GM12891 (cell line): ENCODE results near the gene KCMF1.

Experiments used
- DNase-seq: peaks from one replicate; pipeline ENCODE4 v3.0.0; 2011; ENCODE audit warnings: low spot score; ENCODE audit not compliant: insufficient read length
- FAIRE-seq: peaks from 2 replicates; lab custom pipeline; 2011; peaks lifted over from hg19 to GRCh38; lab: Jason Lieb, UNC
- PAX5 ChIP-seq: IDR thresholded peaks from 2 replicates; pipeline ENCODE4 v1.6.1; 2011; ENCODE audit warnings: low read length, moderate library complexity, mild to moderate bottlenecking; ENCODE audit not compliant: insufficient read depth, severe bottlenecking
- POLR2A ChIP-seq: IDR thresholded peaks from 2 replicates; pipeline ENCODE4 v1.6.1; 2011; ENCODE audit warnings: low read depth, low read length, control low read depth
- POLR2AphosphoS5 ChIP-seq: IDR thresholded peaks from 2 replicates; pipeline ENCODE4 v1.6.1; 2011; ENCODE audit warnings: low read depth, low read length, control low read depth
- POU2F2 ChIP-seq: IDR thresholded peaks from 2 replicates; pipeline ENCODE4 v1.6.1; 2011; ENCODE audit warnings: low read depth, mild to moderate bottlenecking, control low read depth, low read length, moderate library complexity
- SPI1 ChIP-seq: IDR thresholded peaks from 2 replicates; pipeline ENCODE4 v1.6.1; 2011; ENCODE audit warnings: low read depth, low read length, control low read depth
- TAF1 ChIP-seq: IDR thresholded peaks from 2 replicates; pipeline ENCODE4 v1.6.1; 2011; ENCODE audit warnings: low read depth, low read length, control low read depth

KCMF1 gene

GRCh38 chr2:84980263-84980983 lies 9.5 kb downstream of the KCMF1 start:
- FAIRE-seq (no peak), DNase-seq (no peak)

GRCh38 chr2:84986018-84986417 lies 15.1 kb downstream of the KCMF1 start:
- DNase-seq (no peak), FAIRE-seq (no peak)
- no peak for TF ChIP-seq POLR2A
- no peak for TF ChIP-seq POU2F2
- TF ChIP-seq SPI1, result no peak
- TF ChIP-seq POLR2AphosphoS5, result no peak
- TF ChIP-seq PAX5, result no peak
- TF ChIP-seq TAF1, result no peak

More at GRCh38 chr2:84980263-84980983, 9.5 kb downstream of the KCMF1 start:
- TF ChIP-seq TAF1 (no peak), SPI1 (peak; percentile 71)

- no peak for TF ChIP-seq POLR2AphosphoS5
- no peak for TF ChIP-seq POU2F2
- no peak for TF ChIP-seq TAF1
- no peak for TF ChIP-seq PAX5
- no peak for TF ChIP-seq POLR2A
- TF ChIP-seq SPI1, result no peak
- DNase-seq, result no peak
- FAIRE-seq, result no peak
These were observed 18.5 kb downstream of the KCMF1 start for GRCh38 chr2:84989422-84989821.

- TF ChIP-seq TAF1, result no peak
- no peak for TF ChIP-seq SPI1
- TF ChIP-seq PAX5, result no peak
- TF ChIP-seq POU2F2, result no peak
- TF ChIP-seq POLR2AphosphoS5, result no peak
- no peak for TF ChIP-seq POLR2A
- DNase-seq, result no peak
- FAIRE-seq, result no peak
These were observed 19.0 kb downstream of the KCMF1 start for GRCh38 chr2:84989927-84990326.

GRCh38 chr2:84991404-84992160 lies 20.6 kb downstream of the KCMF1 start:
- no peak for TF ChIP-seq SPI1
- no peak for TF ChIP-seq POU2F2
- TF ChIP-seq POLR2A, result no peak
- TF ChIP-seq POLR2AphosphoS5, result no peak
- no peak for TF ChIP-seq TAF1
- no peak for TF ChIP-seq PAX5
- FAIRE-seq, result no peak
- DNase-seq, result no peak

GRCh38 chr2:84995826-84996225 lies 24.9 kb downstream of the KCMF1 start:
- DNase-seq (no peak), FAIRE-seq (no peak)
- no peak for TF ChIP-seq POU2F2

- DNase-seq, result no peak
- no peak for FAIRE-seq
- TF ChIP-seq SPI1 (no peak), POLR2AphosphoS5 (no peak), POU2F2 (no peak), TAF1 (no peak), POLR2A (no peak), PAX5 (no peak)
These were observed 25.9 kb downstream of the KCMF1 start for GRCh38 chr2:84996909-84997308.

- FAIRE-seq (no peak), DNase-seq (no peak)
- TF ChIP-seq SPI1, result peak; percentile 29; the same call in 1 of the 2 replicates
- TF ChIP-seq POU2F2, result no peak
These were observed 28.6 kb downstream of the KCMF1 start for GRCh38 chr2:84999553-84999955.

- no peak for TF ChIP-seq POLR2A
- no peak for TF ChIP-seq SPI1
- no peak for TF ChIP-seq POLR2AphosphoS5
- TF ChIP-seq POU2F2, result no peak
- no peak for TF ChIP-seq TAF1
- TF ChIP-seq PAX5, result no peak
- FAIRE-seq (peak; percentile 57), DNase-seq (no peak)
These were observed 30.6 kb downstream of the KCMF1 start for GRCh38 chr2:85001595-85001994.

- FAIRE-seq, result no peak
- TF ChIP-seq PAX5 (no peak), POU2F2 (no peak)
- DNase-seq, result no peak
These were observed 31.6 kb downstream of the KCMF1 start for GRCh38 chr2:85002534-85002933.
